Fibroblast of skin of right biceps (primary cell): ENCODE data around the gene RIMKLB.
A peak's percentile ranks its signal among the peaks of the same experiment; 100 is the strongest.
"Not testable (repeated sequence)": the region's sequence is repeated elsewhere in the genome, so short reads cannot be mapped to it uniquely, and the experiment has no call there.

Experiments used
- DNase-seq: peaks from one replicate; pipeline ENCODE4 v3.0.0-alpha.2; 2013

The RIMKLB gene

GRCh38 chr12:8820676-8821407 lies 123.1 kb downstream of the RIMKLB start:
- not testable (repeated sequence) for DNase-seq

GRCh38 chr12:8821591-8821990 lies 123.8 kb downstream of the RIMKLB start:
- DNase-seq: no peak

GRCh38 chr12:8822298-8822697 lies 124.5 kb downstream of the RIMKLB start, which contains the start of gene A2ML1:
TSS of gene A2ML1 (plus strand) at chr12:8822621. CDS start at chr12:8822652, 31 bp downstream.
- no peak for DNase-seq

- peak; percentile 19 for DNase-seq
These were observed 125.9 kb downstream of the RIMKLB start for GRCh38 chr12:8823565-8824300.

GRCh38 chr12:8827551-8828256 lies 129.9 kb downstream of the RIMKLB start:
- no peak for DNase-seq

- no peak for DNase-seq
These were observed 130.7 kb downstream of the RIMKLB start for GRCh38 chr12:8828257-8829124.

GRCh38 chr12:8829125-8829518 lies 131.3 kb downstream of the RIMKLB start:
- no peak for DNase-seq

GRCh38 chr12:8829621-8830020 lies 131.8 kb downstream of the RIMKLB start:
- no peak for DNase-seq

- no peak for DNase-seq
These were observed 133.3 kb downstream of the RIMKLB start for GRCh38 chr12:8831116-8831515.

- DNase-seq: no peak
These were observed 134.7 kb downstream of the RIMKLB start for GRCh38 chr12:8832500-8832899.
